ENCODE results near the gene TENM4.

Gene TENM4

GRCh38 chr11:78786086-78786485 is 654.7 kb downstream of the TENM4 start:
- no peaks in the 10 kb centered on the region for H3K4me1 Mint-ChIP-seq (ENCODE audit: low read depth)
- peaks cover 30% of the 10 kb centered on the region for H3K27me3 Mint-ChIP-seq
- no peaks in the 10 kb centered on the region for H3K9me3 Mint-ChIP-seq
- intact Hi-C loops (cut with micrococcal nuclease) = no loop called here
- H3K36me3 Mint-ChIP-seq (ENCODE audit: low read depth) = no peaks in the 10 kb centered on the region
- no peak overlapping the region for H3K27ac Mint-ChIP-seq
- no peak overlapping the region for H3K4me3 Mint-ChIP-seq

- Mint-ChIP-seq H3K36me3 (ENCODE audit: low read depth) (no peaks in the 10 kb centered on the region), H3K27me3 (peaks cover 33% of the 10 kb centered on the region), H3K27ac (no peak overlapping the region), H3K4me3 (no peak overlapping the region), H3K9me3 (no peaks in the 10 kb centered on the region), H3K4me1 (ENCODE audit: low read depth) (no peaks in the 10 kb centered on the region)
- intact Hi-C loops (cut with micrococcal nuclease) = no loop called here
Observed at GRCh38 chr11:78784321-78785061, 656.3 kb downstream of the TENM4 start.

GRCh38 chr11:78783846-78784245 is 657.0 kb downstream of the TENM4 start:
- Mint-ChIP-seq H3K9me3 (no peaks in the 10 kb centered on the region), H3K4me3 (no peak overlapping the region), H3K36me3 (ENCODE audit: low read depth) (no peaks in the 10 kb centered on the region), H3K4me1 (ENCODE audit: low read depth) (no peaks in the 10 kb centered on the region), H3K27me3 (peaks cover 32% of the 10 kb centered on the region), H3K27ac (no peak overlapping the region)
- intact Hi-C loops (cut with micrococcal nuclease) = no loop called here

- H3K4me3 Mint-ChIP-seq = no peak overlapping the region
- no peak overlapping the region for H3K27ac Mint-ChIP-seq
Observed at GRCh38 chr11:78783301-78783700, 657.5 kb downstream of the TENM4 start.

GRCh38 chr11:78782725-78783124 is 658.1 kb downstream of the TENM4 start:
- H3K27me3 Mint-ChIP-seq = peaks cover 32% of the 10 kb centered on the region
- no peaks in the 10 kb centered on the region for H3K9me3 Mint-ChIP-seq
- no peak overlapping the region for H3K27ac Mint-ChIP-seq
- no peaks in the 10 kb centered on the region for H3K36me3 Mint-ChIP-seq (ENCODE audit: low read depth)
- intact Hi-C loops (cut with micrococcal nuclease) = no loop called here
- H3K4me1 Mint-ChIP-seq (ENCODE audit: low read depth) = no peaks in the 10 kb centered on the region
- no peak overlapping the region for H3K4me3 Mint-ChIP-seq

More at GRCh38 chr11:78783301-78783700, 657.5 kb downstream of the TENM4 start:
- intact Hi-C loops (cut with micrococcal nuclease) = no loop called here
- no peaks in the 10 kb centered on the region for H3K36me3 Mint-ChIP-seq (ENCODE audit: low read depth)
- no peaks in the 10 kb centered on the region for H3K4me1 Mint-ChIP-seq (ENCODE audit: low read depth)
- H3K27me3 Mint-ChIP-seq = peaks cover 32% of the 10 kb centered on the region
- no peaks in the 10 kb centered on the region for H3K9me3 Mint-ChIP-seq

GRCh38 chr11:78780889-78781288 is 659.9 kb downstream of the TENM4 start:
- Mint-ChIP-seq H3K27me3 (peaks cover 24% of the 10 kb centered on the region), H3K36me3 (ENCODE audit: low read depth) (no peaks in the 10 kb centered on the region), H3K4me3 (no peak overlapping the region), H3K9me3 (no peaks in the 10 kb centered on the region), H3K4me1 (ENCODE audit: low read depth) (no peaks in the 10 kb centered on the region), H3K27ac (no peak overlapping the region)
- intact Hi-C loops (cut with micrococcal nuclease) = no loop called here

- Mint-ChIP-seq H3K27me3 (peaks cover 6% of the 10 kb centered on the region), H3K9me3 (no peaks in the 10 kb centered on the region), H3K27ac (no peak overlapping the region), H3K4me3 (no peak overlapping the region), H3K4me1 (ENCODE audit: low read depth) (no peaks in the 10 kb centered on the region), H3K36me3 (ENCODE audit: low read depth) (no peaks in the 10 kb centered on the region)
- intact Hi-C loops (cut with micrococcal nuclease) = no loop called here
Observed at GRCh38 chr11:78773492-78773891, 667.3 kb downstream of the TENM4 start.

GRCh38 chr11:78773077-78773476 is 667.8 kb downstream of the TENM4 start:
- Mint-ChIP-seq H3K27ac (no peak overlapping the region), H3K36me3 (ENCODE audit: low read depth) (no peaks in the 10 kb centered on the region), H3K27me3 (peaks cover 7% of the 10 kb centered on the region), H3K4me3 (no peak overlapping the region), H3K9me3 (no peaks in the 10 kb centered on the region), H3K4me1 (ENCODE audit: low read depth) (no peaks in the 10 kb centered on the region)
- intact Hi-C loops (cut with micrococcal nuclease) = no loop called here

- H3K9me3 Mint-ChIP-seq = no peaks in the 10 kb centered on the region
- H3K27ac Mint-ChIP-seq = no peak overlapping the region
- peaks cover 11% of the 10 kb centered on the region for H3K27me3 Mint-ChIP-seq
- H3K36me3 Mint-ChIP-seq (ENCODE audit: low read depth) = no peaks in the 10 kb centered on the region
- no peak overlapping the region for H3K4me3 Mint-ChIP-seq
- no peaks in the 10 kb centered on the region for H3K4me1 Mint-ChIP-seq (ENCODE audit: low read depth)
- intact Hi-C loops (cut with micrococcal nuclease) = no loop called here
Observed at GRCh38 chr11:78772186-78772585, 668.6 kb downstream of the TENM4 start.

GRCh38 chr11:78770931-78771330 is 669.9 kb downstream of the TENM4 start:
- H3K4me3 Mint-ChIP-seq = no peak overlapping the region
- intact Hi-C loops (cut with micrococcal nuclease) = no loop called here
- H3K27me3 Mint-ChIP-seq = peaks cover 13% of the 10 kb centered on the region
- no peaks in the 10 kb centered on the region for H3K4me1 Mint-ChIP-seq (ENCODE audit: low read depth)
- H3K9me3 Mint-ChIP-seq = no peaks in the 10 kb centered on the region
- no peaks in the 10 kb centered on the region for H3K36me3 Mint-ChIP-seq (ENCODE audit: low read depth)
- no peak overlapping the region for H3K27ac Mint-ChIP-seq

GRCh38 chr11:78768971-78769370 is 671.9 kb downstream of the TENM4 start:
- Mint-ChIP-seq H3K9me3 (no peaks in the 10 kb centered on the region), H3K27ac (no peak overlapping the region), H3K4me3 (no peak overlapping the region), H3K27me3 (peaks cover 13% of the 10 kb centered on the region), H3K36me3 (ENCODE audit: low read depth) (no peaks in the 10 kb centered on the region), H3K4me1 (ENCODE audit: low read depth) (no peaks in the 10 kb centered on the region)
- intact Hi-C loops (cut with micrococcal nuclease) = no loop called here

GRCh38 chr11:78768345-78768744 is 672.5 kb downstream of the TENM4 start:
- intact Hi-C loops (cut with micrococcal nuclease) = no loop called here
- Mint-ChIP-seq H3K9me3 (no peaks in the 10 kb centered on the region), H3K4me3 (no peak overlapping the region), H3K27ac (no peak overlapping the region), H3K27me3 (peaks cover 13% of the 10 kb centered on the region), H3K36me3 (ENCODE audit: low read depth) (no peaks in the 10 kb centered on the region), H3K4me1 (ENCODE audit: low read depth) (no peaks in the 10 kb centered on the region)

- Mint-ChIP-seq H3K9me3 (no peaks in the 10 kb centered on the region), H3K27ac (no peak overlapping the region), H3K36me3 (ENCODE audit: low read depth) (no peaks in the 10 kb centered on the region), H3K27me3 (peaks cover 13% of the 10 kb centered on the region), H3K4me3 (no peak overlapping the region), H3K4me1 (ENCODE audit: low read depth) (no peaks in the 10 kb centered on the region)
- intact Hi-C loops (cut with micrococcal nuclease) = no loop called here
Observed at GRCh38 chr11:78767027-78767932, 673.5 kb downstream of the TENM4 start.

- intact Hi-C loops (cut with micrococcal nuclease) = no loop called here
- no peak overlapping the region for H3K27ac Mint-ChIP-seq
- no peak overlapping the region for H3K4me3 Mint-ChIP-seq
- no peaks in the 10 kb centered on the region for H3K9me3 Mint-ChIP-seq
- peaks cover 8% of the 10 kb centered on the region for H3K27me3 Mint-ChIP-seq
- H3K4me1 Mint-ChIP-seq (ENCODE audit: low read depth) = no peaks in the 10 kb centered on the region
- no peaks in the 10 kb centered on the region for H3K36me3 Mint-ChIP-seq (ENCODE audit: low read depth)
Observed at GRCh38 chr11:78764946-78765345, 675.9 kb downstream of the TENM4 start.

Measured in dendritic cell treated with granulocyte-macrophage colony-stimulating factor and Interleukin-4, amounts not matched to agents 40 ng/mL and 50 ng/mL, for 4 days (primary cell).